ENCODE measurements around the gene TFCP2L1. TPM values are rescaled to one million over a fixed set of nuclear protein-coding genes. Genes with fewer than 3 reads are reported as not detected.

The TFCP2L1 gene
- total RNA-seq, 1 experiment from 2014 or later: 2.4 TPM

- no peak overlapping the region for H3K4me2 ChIP-seq (ENCODE audit: low read length)
- no peaks in the 10 kb centered on the region for H4K20me1 ChIP-seq (ENCODE audit: low read length)
- no peak overlapping the region for H3K27ac ChIP-seq (ENCODE audit: low read length)
- no peak overlapping the region for H3K4me3 ChIP-seq (ENCODE audit: low read length)
- TF ChIP-seq EZH2 (IDR thresholded peaks at IDR 0.05; ENCODE audit: low read length, unreplicated experiment) (no peak), EZH2phosphoT487 (IDR thresholded peaks at IDR 0.05; ENCODE audit: borderline replicate concordance, low read length) (no peak), CTCF (conservative IDR thresholded peaks at IDR 0.05; ENCODE audit: low read depth, low read length) (no peak)
- ChIA-PET POLR2A (ENCODE audit: unreplicated experiment) (no interaction called here), CTCF (no interaction called here)
- intact Hi-C loops (cut with micrococcal nuclease): no loop called here
- H3K36me3 ChIP-seq (ENCODE audit: low read depth, low read length): no peaks in the 10 kb centered on the region
- H3K79me2 ChIP-seq (ENCODE audit: low read length): no peaks in the 10 kb centered on the region
- H3K9me2 ChIP-seq (replicated peaks; ENCODE audit: low read length): no peaks in the 10 kb centered on the region
- BruUV-seq (replicated peaks): no TSS peak
- no peak overlapping the region for H3K9ac ChIP-seq (ENCODE audit: low read length)
- H3F3A ChIP-seq (ENCODE audit: low read length, unreplicated experiment): no peaks in the 10 kb centered on the region
- H3K27me3 ChIP-seq (ENCODE audit: low read length): no peaks in the 10 kb centered on the region
- no peaks in the 10 kb centered on the region for H3K4me1 ChIP-seq (ENCODE audit: insufficient read depth, low read length)
- no peak for DNase-seq
- no peaks in the 10 kb centered on the region for H3K9me3 ChIP-seq (ENCODE audit: low read length)
- no peak for ATAC-seq
- no peak overlapping the region for H2AFZ ChIP-seq (ENCODE audit: low read length)
Observed at GRCh38 chr2:121244616-121245015, 40.4 kb downstream of the TFCP2L1 start.

- Histone ChIP-seq H3K9me3 (ENCODE audit: low read length) (no peaks in the 10 kb centered on the region), H3K4me1 (ENCODE audit: insufficient read depth, low read length) (no peaks in the 10 kb centered on the region), H3K4me3 (ENCODE audit: low read length) (no peak overlapping the region), H3K9me2 (replicated peaks; ENCODE audit: low read length) (no peaks in the 10 kb centered on the region), H3K27me3 (ENCODE audit: low read length) (no peaks in the 10 kb centered on the region), H3K79me2 (ENCODE audit: low read length) (no peaks in the 10 kb centered on the region), H3K36me3 (ENCODE audit: low read depth, low read length) (no peaks in the 10 kb centered on the region), H3F3A (ENCODE audit: low read length, unreplicated experiment) (no peaks in the 10 kb centered on the region), H2AFZ (ENCODE audit: low read length) (no peak overlapping the region), H3K27ac (ENCODE audit: low read length) (no peak overlapping the region), H3K9ac (ENCODE audit: low read length) (no peak overlapping the region), H3K4me2 (ENCODE audit: low read length) (no peak overlapping the region), H4K20me1 (ENCODE audit: low read length) (no peaks in the 10 kb centered on the region)
- TF ChIP-seq EZH2phosphoT487 (IDR thresholded peaks at IDR 0.05; ENCODE audit: borderline replicate concordance, low read length) (no peak), EZH2 (IDR thresholded peaks at IDR 0.05; ENCODE audit: low read length, unreplicated experiment) (no peak), CTCF (conservative IDR thresholded peaks at IDR 0.05; ENCODE audit: low read depth, low read length) (no peak)
- ChIA-PET POLR2A (ENCODE audit: unreplicated experiment) (interaction anchor here (0.6 kb wide), 1 partner anchor 15 kb away, joined by 12 read pairs; no protein-coding TSS in a partner anchor), CTCF (no interaction called here)
- BruUV-seq (replicated peaks): no TSS peak
- intact Hi-C loops (cut with micrococcal nuclease): no loop called here
- ATAC-seq (no peak), DNase-seq (no peak)
Observed at GRCh38 chr2:121243821-121244460, 41.1 kb downstream of the TFCP2L1 start.

- no peaks in the 10 kb centered on the region for H3K9me3 ChIP-seq (ENCODE audit: low read length)
- H3K4me1 ChIP-seq (ENCODE audit: insufficient read depth, low read length): no peaks in the 10 kb centered on the region
- no peaks in the 10 kb centered on the region for H4K20me1 ChIP-seq (ENCODE audit: low read length)
- no peaks in the 10 kb centered on the region for H3K79me2 ChIP-seq (ENCODE audit: low read length)
- no peaks in the 10 kb centered on the region for H3K36me3 ChIP-seq (ENCODE audit: low read depth, low read length)
- H3K4me3 ChIP-seq (ENCODE audit: low read length): no peak overlapping the region
- H3F3A ChIP-seq (ENCODE audit: low read length, unreplicated experiment): no peaks in the 10 kb centered on the region
- DNase-seq (no peak), ATAC-seq (no peak)
- H3K27me3 ChIP-seq (ENCODE audit: low read length): no peaks in the 10 kb centered on the region
- ChIA-PET POLR2A (ENCODE audit: unreplicated experiment) (no interaction called here), CTCF (no interaction called here)
- intact Hi-C loops (cut with micrococcal nuclease): no loop called here
- H3K4me2 ChIP-seq (ENCODE audit: low read length): no peak overlapping the region
- no peaks in the 10 kb centered on the region for H3K9me2 ChIP-seq (replicated peaks; ENCODE audit: low read length)
- no peak overlapping the region for H2AFZ ChIP-seq (ENCODE audit: low read length)
- no TSS peak for BruUV-seq (replicated peaks)
- no peak overlapping the region for H3K27ac ChIP-seq (ENCODE audit: low read length)
- no peak overlapping the region for H3K9ac ChIP-seq (ENCODE audit: low read length)
- no peak for TF ChIP-seq CTCF (conservative IDR thresholded peaks at IDR 0.05; ENCODE audit: low read depth, low read length)
- no peak for TF ChIP-seq EZH2phosphoT487 (IDR thresholded peaks at IDR 0.05; ENCODE audit: borderline replicate concordance, low read length)
- no peak for TF ChIP-seq EZH2 (IDR thresholded peaks at IDR 0.05; ENCODE audit: low read length, unreplicated experiment)
Observed at GRCh38 chr2:121242976-121243375, 42.0 kb downstream of the TFCP2L1 start.
